Activated T-helper 1 cell treated with anti-CD3 and anti-CD28 coated beads, Interleukin-2, amount 50 U/mL, for 16 hours (primary cell): ENCODE data around the gene CAPZA3.
"Not testable (repeated sequence)": the region's sequence is repeated elsewhere in the genome, so short reads cannot be mapped to it uniquely, and the experiment has no call there.

Experiments
- DNase-seq, 2 donors: peaks; one replicate each; pipeline ENCODE4 v3.0.0-alpha.2; 2020; ENCODE audit warnings: low read depth in 1 of 2, low spot score in 1 of 2

CAPZA3 gene

DNA sequence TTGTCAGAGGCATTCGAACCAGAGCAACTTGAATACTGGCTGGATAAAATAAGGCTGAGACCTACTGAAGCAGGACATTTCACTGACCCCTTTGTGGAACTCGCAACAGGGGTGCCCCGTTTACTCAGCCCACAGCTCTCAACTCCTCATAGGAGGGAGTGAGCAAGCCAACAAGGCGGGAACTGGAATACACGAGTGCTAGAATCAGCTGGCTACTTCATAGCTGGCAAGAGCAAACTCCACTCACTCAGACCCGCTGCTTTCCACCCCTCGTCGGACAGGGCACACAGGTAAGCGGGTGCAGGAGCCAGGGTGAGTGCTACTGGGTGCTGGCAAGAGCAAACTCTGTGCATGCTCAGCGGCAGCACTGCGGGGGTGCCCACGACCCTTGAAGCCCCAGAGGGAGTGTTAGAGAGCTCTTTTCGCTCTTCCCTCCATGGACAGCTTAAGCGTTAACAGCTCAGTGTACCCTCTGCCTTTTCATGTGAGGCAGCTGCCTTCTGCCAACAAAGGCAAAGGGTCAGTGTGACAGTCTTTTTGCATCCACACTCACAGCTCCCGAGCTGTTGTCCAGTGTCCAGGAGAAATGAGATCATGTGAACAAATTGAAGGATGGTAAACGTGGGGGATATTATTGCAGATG, 15.7 kb downstream of the CAPZA3 start:
- DNase-seq = no peak

- DNase-seq = no peak
Observed at GRCh38 chr12:18754124-18754707, 16.3 kb downstream of the CAPZA3 start.

- no peak for DNase-seq
Observed at GRCh38 chr12:18755341-18755740, 17.4 kb downstream of the CAPZA3 start.

- not testable (repeated sequence) for DNase-seq
Observed at GRCh38 chr12:18766479-18766878, 28.6 kb downstream of the CAPZA3 start.

DNA sequence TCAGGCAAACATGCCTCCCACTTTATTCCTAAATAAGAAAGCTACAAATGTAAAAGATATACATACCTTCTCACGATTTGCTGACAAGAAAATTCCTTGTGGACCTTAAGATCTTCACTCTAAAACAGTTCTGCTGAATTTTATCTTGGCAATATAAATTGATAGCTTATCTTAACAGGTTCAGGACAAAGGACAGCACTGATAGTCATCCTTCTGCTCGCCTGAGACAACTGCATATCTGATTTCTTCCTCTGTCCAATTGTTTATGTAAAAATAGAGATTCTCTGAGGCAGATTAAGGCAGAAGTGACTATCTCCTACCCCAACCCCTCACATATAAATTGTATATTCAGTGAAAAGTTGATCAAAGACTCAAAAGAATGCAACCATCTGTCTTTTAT, 44.9 kb downstream of the CAPZA3 start:
- no peak for DNase-seq

GRCh38 chr12:18785465-18785864, 47.5 kb downstream of the CAPZA3 start:
- not testable (repeated sequence) for DNase-seq
